NCI-H1092 (cell line): ENCODE data around the gene TNPO3.
"Not testable (repeated sequence)": the region's sequence is repeated elsewhere in the genome, so short reads cannot be mapped to it uniquely, and the experiment has no call there.

Experiments used
- DNase-seq: peaks from one replicate; lab custom pipeline; 2025; lab: John Stamatoyannopoulos, UW

The TNPO3 gene

DNA sequence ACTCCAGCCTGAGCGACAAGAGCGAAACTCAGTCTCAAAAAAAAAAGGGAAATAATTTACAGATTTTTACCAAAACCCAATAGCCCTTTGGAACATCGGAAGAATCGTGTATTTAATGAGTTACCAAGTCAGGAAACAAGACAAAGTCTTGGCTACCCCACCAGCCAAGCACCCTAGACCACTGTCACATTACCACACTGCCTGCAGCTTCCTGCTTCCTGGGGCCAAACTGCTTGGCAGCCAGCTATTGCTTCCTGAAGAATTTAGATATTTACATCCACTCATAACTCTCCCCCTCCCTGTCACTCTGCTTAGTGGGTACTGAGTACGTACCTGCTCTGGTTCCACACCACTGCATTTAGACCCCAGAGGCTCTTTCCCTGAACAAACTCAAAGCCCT, 14.1 kb upstream of the TNPO3 start:
- DNase-seq: no peak

GRCh38 chr7:129067943-129068548, 13.1 kb upstream of the TNPO3 start:
- DNase-seq: no peak

DNA sequence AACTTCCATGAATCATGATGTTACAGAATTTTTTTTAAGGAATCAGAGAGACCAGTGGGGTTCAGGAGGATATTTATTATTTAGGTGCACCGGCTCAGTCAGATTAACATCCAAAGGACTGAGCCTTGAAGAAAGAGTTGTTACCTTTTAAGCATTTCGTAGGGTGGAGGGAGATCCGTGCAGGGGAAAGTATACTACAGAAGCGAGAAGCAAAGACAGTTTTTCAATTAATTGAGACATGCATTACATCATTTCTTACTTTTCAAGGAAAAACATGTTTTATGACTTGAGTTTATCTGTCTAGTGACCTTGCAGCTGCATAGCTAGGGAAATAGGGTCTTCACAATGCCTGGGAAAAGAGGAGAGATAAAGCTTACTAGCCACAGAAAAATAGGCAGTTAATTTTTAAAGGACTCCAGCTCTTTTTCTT, 12.2 kb upstream of the TNPO3 start:
- DNase-seq: not testable (repeated sequence)

DNA sequence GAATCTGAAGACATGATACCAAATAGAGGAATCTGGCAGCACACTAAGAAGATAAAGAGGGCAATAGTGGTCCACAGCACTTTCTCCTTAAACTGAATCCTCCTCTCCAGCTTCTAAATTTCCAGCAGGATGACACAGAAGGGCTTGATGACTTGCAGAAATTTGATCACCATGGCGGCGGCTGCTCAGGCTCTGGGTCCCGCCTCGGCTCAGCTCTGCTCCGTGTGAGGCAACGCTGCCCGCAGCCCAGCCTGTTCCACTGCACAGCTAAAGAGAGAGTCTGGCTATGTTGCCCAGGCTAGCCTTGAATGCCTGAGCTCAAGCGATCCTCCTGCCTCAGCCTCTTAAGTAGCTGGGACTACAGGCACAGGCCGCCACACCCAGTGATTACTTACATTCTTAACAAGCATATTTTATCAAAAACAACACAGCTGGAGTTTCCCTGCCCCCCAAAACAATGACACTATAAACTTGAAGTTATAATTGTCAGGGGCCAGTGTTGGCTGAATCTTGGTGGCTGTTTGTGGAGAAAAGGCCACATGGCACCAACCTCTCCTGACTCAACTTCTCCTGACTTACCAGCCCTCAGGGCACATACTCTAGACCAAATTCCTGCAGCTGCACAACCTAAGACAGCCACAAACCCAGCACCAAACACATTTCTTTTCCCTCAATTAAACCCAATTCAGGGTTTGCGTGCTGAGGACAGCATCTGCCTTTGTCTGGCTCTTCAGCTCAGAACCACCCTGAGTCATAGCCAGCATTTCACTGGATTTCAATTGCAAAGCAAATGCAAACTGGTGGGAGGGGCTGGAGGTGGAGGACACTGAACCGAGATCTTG, 11.6 kb upstream of the TNPO3 start:
- DNase-seq: no peak

DNA sequence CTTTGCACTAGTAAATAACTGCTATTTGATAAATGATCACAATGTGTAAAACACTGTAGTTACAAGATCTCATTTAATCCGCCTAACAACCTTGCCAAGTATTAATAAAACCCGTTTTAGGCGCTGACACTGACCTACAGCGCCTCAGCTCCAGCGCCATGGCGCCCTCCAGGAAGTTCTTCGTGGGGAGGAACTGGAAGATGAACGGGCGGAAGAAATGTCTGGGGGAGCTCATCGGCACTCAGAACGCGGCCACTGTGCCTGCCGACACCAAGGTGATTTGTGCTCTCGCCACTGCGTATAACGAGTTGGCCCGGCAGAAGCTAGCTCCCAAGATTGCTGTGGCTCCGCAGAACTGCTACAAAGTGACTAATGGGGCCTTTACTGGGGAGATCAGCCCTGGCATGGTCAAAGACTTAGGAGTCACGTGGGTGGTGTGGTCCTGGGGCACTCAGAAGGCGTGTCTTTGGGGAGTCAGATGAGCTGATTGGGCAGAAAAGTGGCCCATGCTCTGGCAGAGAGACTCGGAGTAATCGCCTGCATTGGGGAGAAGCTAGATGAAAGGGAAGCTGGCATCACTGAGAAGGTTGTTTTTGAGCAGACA, 1.1 kb upstream of the TNPO3 start:
- no peak for DNase-seq

- no peak for DNase-seq
Observed at GRCh38 chr7:129055294-129055816, 444 bp upstream of the TNPO3 start.

DNA sequence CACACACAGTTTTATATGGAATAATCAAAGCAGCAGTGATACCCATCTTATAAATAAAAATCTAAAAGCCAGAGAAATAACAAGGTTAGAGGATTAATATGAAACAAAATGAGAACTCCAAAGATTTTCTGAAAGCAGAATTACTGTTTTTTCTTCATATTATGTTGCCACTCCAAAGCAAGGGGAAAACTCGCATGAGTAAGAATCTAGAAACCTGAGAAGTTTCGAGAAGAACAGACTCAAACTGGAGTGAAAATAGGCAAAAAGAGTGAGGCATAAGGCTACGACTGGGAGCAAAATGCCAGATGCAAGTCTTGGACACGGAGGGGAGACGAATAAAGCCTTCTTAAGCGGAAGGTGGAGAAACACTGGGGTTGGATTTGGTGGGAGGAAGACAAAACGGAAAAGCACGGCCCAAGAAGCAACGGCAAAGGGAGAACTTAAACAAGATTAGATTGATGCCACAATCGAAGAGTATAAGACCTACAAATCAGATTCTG, 923 bp downstream of the TNPO3 start:
- no peak for DNase-seq

- no peak for DNase-seq
Observed at GRCh38 chr7:129052441-129052840, 2.5 kb downstream of the TNPO3 start.

GRCh38 chr7:129051459-129051858, 3.5 kb downstream of the TNPO3 start:
- not testable (repeated sequence) for DNase-seq

DNA sequence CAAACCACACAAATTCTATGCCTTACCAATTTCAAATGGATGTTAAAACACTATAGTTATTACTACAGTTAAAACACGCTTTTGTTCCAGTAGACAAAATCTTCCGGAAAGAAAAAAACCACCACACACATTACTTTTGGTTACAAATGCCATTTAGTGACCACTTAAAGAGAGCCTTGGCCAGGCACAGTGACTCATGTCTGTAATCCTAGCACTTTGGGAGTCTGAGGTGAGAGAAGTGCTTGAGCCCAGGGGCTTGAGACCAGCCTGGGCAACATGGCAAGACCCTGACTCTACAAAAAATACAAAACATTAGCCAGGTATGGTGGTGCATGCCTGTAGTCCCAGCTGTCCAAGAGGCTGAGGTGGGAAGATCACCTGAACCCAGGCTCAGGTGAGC, 7.2 kb downstream of the TNPO3 start:
- no peak for DNase-seq

- no peak for DNase-seq
Observed at GRCh38 chr7:129045682-129046081, 9.2 kb downstream of the TNPO3 start.

GRCh38 chr7:129043012-129043411, 11.9 kb downstream of the TNPO3 start:
- DNase-seq: no peak

GRCh38 chr7:129041142-129042085, 13.5 kb downstream of the TNPO3 start:
- no peak for DNase-seq

DNA sequence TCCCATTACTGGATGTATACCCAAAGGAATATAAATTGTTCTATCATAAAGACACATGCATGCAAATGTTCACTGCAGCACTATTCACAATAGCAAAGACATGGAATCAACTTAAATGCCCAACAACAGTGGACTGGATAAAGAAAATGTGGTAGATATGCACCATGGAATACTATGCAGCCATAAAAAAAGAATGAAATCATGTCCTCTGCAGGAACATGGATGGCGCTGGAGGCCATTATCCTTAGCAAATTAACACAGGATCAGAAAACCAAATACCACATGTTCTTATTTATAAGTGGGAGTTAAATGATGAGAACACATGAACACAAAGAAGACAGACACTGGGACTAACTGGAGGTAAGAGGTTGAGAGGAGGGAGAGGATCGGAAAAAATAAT, 16.4 kb downstream of the TNPO3 start:
- DNase-seq: not testable (repeated sequence)

GRCh38 chr7:129037585-129037984, 17.3 kb downstream of the TNPO3 start:
- no peak for DNase-seq

GRCh38 chr7:129032017-129032416, 22.9 kb downstream of the TNPO3 start:
- DNase-seq: no peak

GRCh38 chr7:129030440-129030839, 24.5 kb downstream of the TNPO3 start:
- no peak for DNase-seq

DNA sequence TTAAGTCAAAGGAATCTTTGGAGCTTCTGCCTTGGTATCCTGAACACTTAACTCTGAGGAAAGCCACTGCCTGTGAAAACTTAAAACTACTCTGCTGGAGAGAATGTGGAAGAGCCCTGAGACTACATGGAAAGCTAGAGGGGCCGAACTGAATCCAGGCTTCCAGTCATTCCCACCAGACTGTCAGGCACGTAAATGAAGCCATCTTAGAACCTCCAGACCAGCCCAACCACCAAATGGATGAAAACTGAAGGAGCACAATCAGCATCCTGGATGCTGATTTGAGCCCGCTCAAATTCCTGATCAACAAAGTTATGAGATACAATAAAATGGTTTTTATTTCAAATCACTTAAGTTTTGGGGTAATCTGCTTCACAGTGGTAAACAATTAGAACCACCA, 30.8 kb downstream of the TNPO3 start:
- DNase-seq: no peak

DNA sequence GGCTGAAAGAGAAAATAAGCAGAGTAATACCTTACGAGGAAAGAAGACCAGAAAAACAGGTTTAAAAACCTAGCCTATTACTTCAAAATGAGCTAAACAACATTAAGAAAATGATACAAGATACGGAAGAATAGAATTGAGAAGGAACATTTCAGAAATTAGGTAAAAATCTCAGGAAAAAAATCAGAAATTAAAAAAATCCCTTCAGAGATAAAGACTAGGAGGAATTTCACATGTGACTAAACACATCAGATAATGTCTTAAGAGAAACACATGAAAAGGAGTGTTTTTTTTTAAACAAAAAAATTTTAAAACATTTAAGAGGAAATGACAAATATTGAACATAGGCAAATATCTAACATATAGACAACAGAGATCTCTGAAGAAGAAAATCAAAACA, 33.3 kb downstream of the TNPO3 start:
- no peak for DNase-seq

DNA sequence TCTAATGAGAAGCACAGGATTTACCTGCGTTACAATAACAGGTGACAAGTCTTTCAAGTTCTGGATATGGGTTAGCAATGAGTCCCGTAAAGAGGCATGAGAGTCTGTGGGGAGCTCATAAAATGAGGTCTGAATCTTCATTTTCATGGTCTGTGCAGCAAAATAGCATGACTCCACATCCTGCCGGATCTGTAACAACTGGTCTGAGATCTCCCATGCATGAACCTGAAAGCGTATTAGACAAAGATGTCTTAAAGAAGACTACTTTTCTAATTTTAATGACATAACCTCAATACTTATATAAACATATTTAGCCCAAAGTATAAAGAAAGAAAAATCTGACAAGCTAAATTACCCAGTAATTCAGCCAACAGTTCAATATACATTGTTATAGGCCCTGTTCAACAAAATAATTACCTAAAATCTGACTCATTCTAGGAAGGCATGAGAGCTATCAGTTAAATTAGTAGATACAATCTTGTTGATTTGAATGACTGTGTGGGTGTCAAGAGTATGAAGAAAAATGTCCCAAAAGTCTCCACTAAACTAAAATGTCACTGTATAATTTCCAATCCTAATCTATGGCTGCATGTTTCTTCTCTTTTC, 36.9 kb downstream of the TNPO3 start:
- no peak for DNase-seq

DNA sequence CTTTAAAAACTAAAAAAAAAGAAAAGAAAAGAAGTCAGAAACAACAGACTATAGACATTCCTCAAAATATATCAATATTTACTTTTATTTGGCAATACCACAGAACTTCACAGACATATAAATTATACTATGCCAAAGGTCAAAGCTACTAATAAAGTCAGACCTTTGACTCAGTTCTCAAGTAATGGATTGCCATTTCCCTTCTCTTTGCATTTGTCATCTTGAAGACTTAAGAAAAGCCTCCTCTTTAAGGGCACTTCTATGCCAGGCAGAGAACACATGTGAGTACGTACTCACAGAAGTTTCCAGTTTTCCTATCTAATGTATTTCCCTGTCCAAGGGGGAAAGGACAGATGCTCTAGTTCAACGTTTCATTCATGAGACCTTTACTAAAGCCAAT, 37.6 kb downstream of the TNPO3 start:
- no peak for DNase-seq
